Measurements from ENCODE around the gene OR10A2. TPM values are rescaled to one million over a fixed set of nuclear protein-coding genes. Genes with fewer than 3 reads are reported as not detected.

The OR10A2 gene
- total RNA-seq, 1 experiment from 2014 or later, result not detected

DNA sequence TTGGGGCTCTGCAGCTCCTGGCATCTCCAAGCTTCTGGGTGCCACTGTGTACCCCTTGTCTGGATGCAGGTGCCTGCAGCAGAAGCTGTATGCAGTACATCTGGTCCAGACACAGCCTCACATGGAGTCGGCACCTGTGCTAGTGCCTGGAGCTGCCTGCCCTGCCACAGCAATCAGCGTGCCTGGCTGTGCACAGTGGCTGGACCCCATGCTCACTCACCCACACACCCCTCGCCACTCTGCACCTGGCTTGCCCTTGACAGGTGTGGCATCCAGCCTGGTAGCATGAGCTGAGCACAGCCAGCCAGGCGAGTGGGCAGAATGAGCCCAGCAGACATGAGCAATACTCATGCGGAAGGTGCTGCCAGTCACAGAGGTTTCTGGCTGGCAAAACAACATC, 43.9 kb upstream of the OR10A2 start:
- Mint-ChIP-seq H3K4me1 (peaks cover 4% of the 10 kb centered on the region), H3K27me3 (ENCODE audit: low read depth) (no peaks in the 10 kb centered on the region), H3K9me3 (peaks cover 17% of the 10 kb centered on the region), H3K36me3 (no peaks in the 10 kb centered on the region), H3K4me3 (no peak overlapping the region), H3K27ac (no peak overlapping the region)
- TF ChIP-seq ZNF281 (CRISPR knock-in tag; IDR thresholded peaks at IDR 0.05) (no peak), ATF6 (CRISPR knock-in tag; IDR thresholded peaks at IDR 0.05) (no peak), FOXP1 (CRISPR knock-in tag; IDR thresholded peaks at IDR 0.05; ENCODE audit: borderline replicate concordance) (no peak), FOXP4 (CRISPR knock-in tag; IDR thresholded peaks at IDR 0.05) (no peak), NR2C2 (CRISPR knock-in tag; IDR thresholded peaks at IDR 0.05) (no peak), MAX (CRISPR knock-in tag; IDR thresholded peaks at IDR 0.05) (no peak), ZNF416 (CRISPR knock-in tag; IDR thresholded peaks at IDR 0.05) (no peak), PRRX2 (CRISPR knock-in tag; IDR thresholded peaks at IDR 0.05) (no peak), ZNF263 (CRISPR knock-in tag; IDR thresholded peaks at IDR 0.05; ENCODE audit: low read depth) (no peak), FOXJ3 (CRISPR knock-in tag; IDR thresholded peaks at IDR 0.05; ENCODE audit: borderline replicate concordance) (no peak), TEAD1 (CRISPR knock-in tag; IDR thresholded peaks at IDR 0.05) (no peak), GRHL2 (CRISPR knock-in tag; IDR thresholded peaks at IDR 0.05; ENCODE audit: insufficient replicate concordance, severe bottlenecking) (no peak), ZNF219 (CRISPR knock-in tag; IDR thresholded peaks at IDR 0.05; ENCODE audit: borderline replicate concordance) (no peak), OVOL2 (CRISPR knock-in tag; IDR thresholded peaks at IDR 0.05; ENCODE audit: borderline replicate concordance) (no peak)
- TF ChIP-seq, protein P1, sequence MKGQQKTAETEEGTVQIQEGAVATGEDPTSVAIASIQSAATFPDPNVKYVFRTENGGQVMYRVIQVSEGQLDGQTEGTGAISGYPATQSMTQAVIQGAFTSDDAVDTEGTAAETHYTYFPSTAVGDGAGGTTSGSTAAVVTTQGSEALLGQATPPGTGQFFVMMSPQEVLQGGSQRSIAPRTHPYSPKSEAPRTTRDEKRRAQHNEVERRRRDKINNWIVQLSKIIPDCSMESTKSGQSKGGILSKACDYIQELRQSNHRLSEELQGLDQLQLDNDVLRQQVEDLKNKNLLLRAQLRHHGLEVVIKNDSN (CRISPR knock-in tag; IDR thresholded peaks at IDR 0.05), result no peak
- DNase-seq (ENCODE audit: low spot score) (no peak), ATAC-seq (no peak)
- ChIA-PET CTCF (interaction anchor here (0.6 to 2.3 kb wide), 4 partner anchors 81 to 458 kb away, joined by 3 to 13 read pairs (median 10); partner anchors contain the start of genes NLRP14 and ZNF214), POLR2A (no interaction called here)

GRCh38 chr11:6824136-6824823, 38.6 kb upstream of the OR10A2 start:
- ATAC-seq (no peak), DNase-seq (ENCODE audit: low spot score) (no peak)
- Mint-ChIP-seq H3K36me3 (no peaks in the 10 kb centered on the region), H3K9me3 (peaks cover 13% of the 10 kb centered on the region), H3K27me3 (ENCODE audit: low read depth) (no peaks in the 10 kb centered on the region), H3K27ac (no peak overlapping the region), H3K4me1 (0 out of 2 replicates have a peak, but pooled peaks cover 3% of the 10 kb centered on the region), H3K4me3 (no peak overlapping the region)
- TF ChIP-seq FOXK1 (CRISPR knock-in tag; IDR thresholded peaks at IDR 0.05), result no peak
- no peak for TF ChIP-seq CREM (CRISPR knock-in tag; IDR thresholded peaks at IDR 0.05)
- TF ChIP-seq MYBL2 (CRISPR knock-in tag; IDR thresholded peaks at IDR 0.05), result no peak
- POLR2A ChIA-PET, result no interaction called here
- CTCF ChIA-PET, result interaction anchor here (1.1 to 3.6 kb wide), 3 partner anchors 12 to 69 kb away, joined by 3 to 36 read pairs (median 3); no protein-coding TSS in a partner anchor
